Progenitor cell of endocrine pancreas (in vitro differentiated cells): Measurements from ENCODE around the gene PPA2. TPM values are rescaled to one million over a fixed set of nuclear protein-coding genes. Genes with fewer than 3 reads are reported as not detected.

ENCODE experiments used
- DNase-seq: peaks from one replicate; pipeline ENCODE4 v3.0.0; 2021; ENCODE audit warnings: low spot score; ENCODE audit not compliant: unreplicated experiment
- H3K27ac Mint-ChIP-seq: 2 replicates; pipeline ENCODE4 v1.8.0; 2021; ENCODE audit warnings: mild to moderate bottlenecking, moderate library complexity, mixed read lengths
- H3K27me3 Mint-ChIP-seq: 2 replicates; pipeline ENCODE4 v1.8.0; 2021; ENCODE audit warnings: mixed read lengths
- H3K36me3 Mint-ChIP-seq: 2 replicates; pipeline ENCODE4 v1.8.0; 2022; ENCODE audit warnings: mixed read lengths; ENCODE audit not compliant: insufficient read depth
- H3K4me1 Mint-ChIP-seq: 2 replicates; pipeline ENCODE4 v1.8.0; 2021; ENCODE audit warnings: low read depth, mixed read lengths
- H3K4me3 Mint-ChIP-seq: 2 replicates; pipeline ENCODE4 v1.8.0; 2021; ENCODE audit warnings: low read depth, mild to moderate bottlenecking, moderate library complexity, mixed read lengths
- H3K9me3 Mint-ChIP-seq: 2 replicates; pipeline ENCODE4 v1.8.0; 2021; ENCODE audit warnings: low read depth, mixed read lengths
- long read RNA-seq: library from polyadenylated mRNA; unstranded; transcript quantifications from one replicate; pipeline ENCODE4 v2.0.0, GENCODE V29; 2020
- total RNA-seq: library from RNA; stranded (reverse); gene quantifications from 2 replicates; pipeline ENCODE4 v1.2.1, GENCODE V29; 2021
- TF ChIP-seq, protein P1 (sequence below): fragments of 200-600 bp; sonication (generic); IDR thresholded peaks from one replicate; pipeline ENCODE4 v1.5.0; 2021; ENCODE audit warnings: antibody characterized with exemption, mild to moderate bottlenecking; ENCODE audit not compliant: unreplicated experiment

The PPA2 gene
- total RNA-seq = 83.6 and 96.4 TPM in 2 replicates
- long read RNA-seq, transcript PPA2-201 (12 exons, 1,684 nt) = major isoform, 49 of 112 reads
- long read RNA-seq, transcript PPA2-207 (5 exons, 631 nt) = minor isoform, 5 of 112 reads
- long read RNA-seq, transcript PPA2-209 (2 exons, 804 nt) = minor isoform, 6 of 112 reads
- long read RNA-seq, partial matches to known transcripts = 7 of 112 reads
- long read RNA-seq, other reads (novel, unspliced or antisense) = 38 of 112 reads

DNA sequence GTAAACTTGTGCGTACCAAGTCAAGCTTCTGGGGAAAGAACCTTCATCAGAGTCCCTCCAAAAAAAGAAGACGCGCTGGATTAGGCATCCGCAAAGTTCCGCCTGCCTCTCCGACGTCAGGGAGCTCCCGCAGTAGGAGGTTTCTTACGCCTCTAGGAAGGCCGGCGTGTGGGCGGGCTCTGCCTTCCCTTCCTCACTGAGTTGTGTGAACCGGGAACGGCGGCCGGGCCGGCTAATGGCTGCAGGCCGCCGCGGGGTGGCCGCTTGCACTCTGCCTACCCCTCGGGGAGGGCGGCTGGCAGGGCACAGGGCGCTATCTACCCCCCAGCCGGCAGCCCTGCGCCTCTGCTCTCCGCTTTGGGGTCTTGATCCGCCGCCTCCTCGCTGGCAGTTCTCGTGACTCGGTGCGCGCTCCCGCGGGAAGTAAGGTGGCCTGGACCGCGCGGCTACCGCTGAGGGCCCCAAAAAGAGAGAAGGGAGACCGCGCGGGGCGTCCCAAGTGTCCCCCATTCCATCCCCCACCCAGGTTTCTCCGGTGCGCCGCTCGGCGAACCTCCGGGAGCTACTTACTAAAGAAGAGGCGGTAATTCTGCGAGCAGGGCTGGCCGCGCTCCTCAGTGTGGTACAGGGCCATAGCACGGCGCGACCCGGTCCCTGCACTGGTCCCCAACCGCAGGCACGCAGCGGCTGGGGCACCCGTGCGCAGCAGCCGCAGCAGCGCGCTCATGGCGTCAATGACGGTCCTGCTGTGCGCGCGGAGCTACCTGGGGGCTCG, at the start of gene PPA2:
Gene PPA2 (minus strand): TSS at position 739 of the 775 bp plus-strand sequence. CDS start 12 bp downstream, at position 727.
- DNase-seq = peak; percentile 85
- TF ChIP-seq, protein P1, sequence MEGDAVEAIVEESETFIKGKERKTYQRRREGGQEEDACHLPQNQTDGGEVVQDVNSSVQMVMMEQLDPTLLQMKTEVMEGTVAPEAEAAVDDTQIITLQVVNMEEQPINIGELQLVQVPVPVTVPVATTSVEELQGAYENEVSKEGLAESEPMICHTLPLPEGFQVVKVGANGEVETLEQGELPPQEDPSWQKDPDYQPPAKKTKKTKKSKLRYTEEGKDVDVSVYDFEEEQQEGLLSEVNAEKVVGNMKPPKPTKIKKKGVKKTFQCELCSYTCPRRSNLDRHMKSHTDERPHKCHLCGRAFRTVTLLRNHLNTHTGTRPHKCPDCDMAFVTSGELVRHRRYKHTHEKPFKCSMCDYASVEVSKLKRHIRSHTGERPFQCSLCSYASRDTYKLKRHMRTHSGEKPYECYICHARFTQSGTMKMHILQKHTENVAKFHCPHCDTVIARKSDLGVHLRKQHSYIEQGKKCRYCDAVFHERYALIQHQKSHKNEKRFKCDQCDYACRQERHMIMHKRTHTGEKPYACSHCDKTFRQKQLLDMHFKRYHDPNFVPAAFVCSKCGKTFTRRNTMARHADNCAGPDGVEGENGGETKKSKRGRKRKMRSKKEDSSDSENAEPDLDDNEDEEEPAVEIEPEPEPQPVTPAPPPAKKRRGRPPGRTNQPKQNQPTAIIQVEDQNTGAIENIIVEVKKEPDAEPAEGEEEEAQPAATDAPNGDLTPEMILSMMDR = no peak
- H3K9me3 Mint-ChIP-seq = no peaks in the 10 kb centered on the region
- H3K27ac Mint-ChIP-seq = peak within 1 kb of the TSS; percentile 100
- peaks cover 18% of the 10 kb centered on the region for H3K4me1 Mint-ChIP-seq
- no peaks in the 10 kb centered on the region for H3K36me3 Mint-ChIP-seq
- peaks cover 6% of the 10 kb centered on the region for H3K27me3 Mint-ChIP-seq
- peak within 1 kb of the TSS; percentile 100 for H3K4me3 Mint-ChIP-seq

DNA sequence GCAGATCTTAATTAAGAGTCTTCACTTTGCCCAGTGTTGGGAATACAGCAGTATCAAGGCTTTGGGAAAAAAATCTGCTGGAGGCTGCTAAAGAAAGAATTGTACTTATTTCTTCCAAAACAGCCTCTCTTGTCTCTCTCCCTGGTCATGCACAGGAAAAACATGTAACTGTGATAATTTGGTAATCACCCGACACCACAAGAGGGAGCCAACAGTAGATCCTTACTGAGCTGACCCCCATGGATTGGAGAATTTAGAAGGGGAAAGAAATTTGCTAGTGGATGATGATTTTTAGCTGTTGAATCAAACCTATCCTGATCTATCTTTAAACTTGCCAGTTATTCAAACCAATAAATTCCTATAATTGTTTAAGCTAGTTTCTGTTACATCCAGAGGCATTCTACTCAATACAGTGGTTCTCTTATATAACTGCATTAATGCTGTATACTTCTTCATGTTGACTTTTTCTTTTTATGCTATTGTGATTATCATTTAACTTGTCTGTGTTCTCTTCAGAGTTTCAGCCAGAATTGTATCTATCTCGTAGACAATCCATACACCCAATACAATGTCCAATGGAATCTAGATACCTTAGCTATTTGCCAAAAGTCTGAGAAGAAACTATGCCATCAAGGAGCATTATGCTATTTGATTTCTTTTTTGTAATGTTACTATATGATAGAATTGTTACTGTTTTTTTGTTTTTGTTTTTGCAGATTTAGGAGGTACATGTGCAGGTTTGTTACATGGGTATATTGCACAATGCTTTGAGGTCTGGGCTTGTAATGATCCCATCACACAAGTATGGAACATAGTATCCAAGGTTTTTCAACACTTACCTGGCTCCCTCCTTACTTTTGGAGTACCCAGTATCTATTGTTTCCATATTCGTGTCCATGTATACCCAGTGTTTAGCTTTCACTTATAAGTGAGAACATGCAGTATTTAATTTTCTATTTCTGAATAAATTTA, 47.2 kb upstream of the PPA2 start:
- DNase-seq = no peak
- Mint-ChIP-seq H3K4me1 (no peaks in the 10 kb centered on the region), H3K27me3 (no peaks in the 10 kb centered on the region), H3K9me3 (no peaks in the 10 kb centered on the region), H3K36me3 (no peaks in the 10 kb centered on the region), H3K4me3 (no peak overlapping the region), H3K27ac (no peak overlapping the region)
- TF ChIP-seq, protein P1 = peak; percentile 77

DNA sequence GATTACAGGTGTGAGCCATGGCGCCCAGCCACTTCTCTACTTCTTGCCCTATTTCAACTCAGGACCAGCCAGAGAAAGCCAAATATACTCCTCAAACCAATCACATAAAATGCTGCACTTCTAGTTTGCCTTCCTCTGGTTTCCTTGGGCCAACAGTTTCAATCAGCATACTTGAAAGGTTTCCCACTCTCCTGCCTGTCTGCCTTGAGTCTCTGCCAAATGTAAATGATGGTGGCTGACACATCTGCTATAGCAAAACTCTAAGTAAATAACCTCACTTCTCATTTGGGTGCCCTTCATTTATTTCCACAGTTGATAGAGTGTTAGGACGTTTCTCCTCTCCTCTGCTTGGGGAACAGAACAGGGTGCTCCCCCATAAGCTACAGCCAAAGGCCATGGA, 36.4 kb upstream of the PPA2 start:
- H3K4me1 Mint-ChIP-seq = no peaks in the 10 kb centered on the region
- no peaks in the 10 kb centered on the region for H3K36me3 Mint-ChIP-seq

DNA sequence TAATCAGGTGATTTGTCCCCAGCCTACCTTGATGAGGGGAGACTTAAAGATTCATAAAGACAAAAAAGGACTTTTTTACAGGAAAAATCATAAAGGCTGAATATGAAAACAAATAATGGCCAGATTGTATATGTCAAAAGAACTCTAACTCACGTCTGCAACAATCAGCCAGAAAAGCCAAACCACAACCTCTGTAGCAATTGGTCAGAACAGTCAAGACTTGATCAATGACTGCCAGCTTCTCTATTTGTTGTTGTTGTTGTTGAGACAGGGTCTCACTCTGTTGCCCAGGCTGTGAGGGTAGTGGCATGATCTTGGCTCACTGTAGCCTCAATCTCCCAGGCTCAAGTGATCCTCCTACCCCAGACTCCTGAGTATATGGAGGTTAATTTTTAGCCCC, 35.9 kb upstream of the PPA2 start:
- peaks cover 18% of the 10 kb centered on the region for H3K9me3 Mint-ChIP-seq
- no peak overlapping the region for H3K27ac Mint-ChIP-seq
- no peak overlapping the region for H3K4me3 Mint-ChIP-seq
- DNase-seq = no peak
- TF ChIP-seq, protein P1 = no peak
- H3K4me1 Mint-ChIP-seq = no peaks in the 10 kb centered on the region
- no peaks in the 10 kb centered on the region for H3K36me3 Mint-ChIP-seq
- no peaks in the 10 kb centered on the region for H3K27me3 Mint-ChIP-seq

More for the DNA sequence above, 36.4 kb upstream of the PPA2 start:
- Mint-ChIP-seq H3K4me3 (no peak overlapping the region), H3K27ac (no peak overlapping the region), H3K27me3 (no peaks in the 10 kb centered on the region), H3K9me3 (peaks cover 22% of the 10 kb centered on the region)
- TF ChIP-seq, protein P1 = no peak
- DNase-seq = no peak

DNA sequence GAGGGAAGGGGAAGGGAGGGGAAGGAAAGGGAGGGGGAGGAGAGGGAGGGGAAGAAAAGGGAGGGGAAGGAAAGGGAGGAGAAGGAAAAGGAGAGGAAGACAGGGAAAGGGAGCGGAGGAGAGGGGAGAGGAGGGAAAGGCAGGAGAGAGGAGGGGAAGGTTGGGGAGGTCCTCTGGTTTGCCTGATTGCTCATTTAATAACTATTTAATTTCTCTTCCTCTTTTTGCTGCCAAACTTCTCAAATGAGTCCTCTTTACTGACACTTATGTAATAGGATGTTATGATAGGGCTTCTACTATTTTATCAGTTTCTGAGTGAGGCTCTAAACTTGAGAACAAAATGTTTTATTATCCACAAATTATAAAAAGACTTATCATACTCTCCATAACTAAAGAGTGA, 35.4 kb upstream of the PPA2 start:
- no peak overlapping the region for H3K27ac Mint-ChIP-seq
- peaks cover 16% of the 10 kb centered on the region for H3K9me3 Mint-ChIP-seq
- no peaks in the 10 kb centered on the region for H3K4me1 Mint-ChIP-seq
- H3K4me3 Mint-ChIP-seq = no peak overlapping the region
- DNase-seq = no peak
- H3K36me3 Mint-ChIP-seq = no peaks in the 10 kb centered on the region
- no peaks in the 10 kb centered on the region for H3K27me3 Mint-ChIP-seq
- TF ChIP-seq, protein P1 = no peak
